ENCODE measurements around the gene AQP12B.

Gene AQP12B

DNA sequence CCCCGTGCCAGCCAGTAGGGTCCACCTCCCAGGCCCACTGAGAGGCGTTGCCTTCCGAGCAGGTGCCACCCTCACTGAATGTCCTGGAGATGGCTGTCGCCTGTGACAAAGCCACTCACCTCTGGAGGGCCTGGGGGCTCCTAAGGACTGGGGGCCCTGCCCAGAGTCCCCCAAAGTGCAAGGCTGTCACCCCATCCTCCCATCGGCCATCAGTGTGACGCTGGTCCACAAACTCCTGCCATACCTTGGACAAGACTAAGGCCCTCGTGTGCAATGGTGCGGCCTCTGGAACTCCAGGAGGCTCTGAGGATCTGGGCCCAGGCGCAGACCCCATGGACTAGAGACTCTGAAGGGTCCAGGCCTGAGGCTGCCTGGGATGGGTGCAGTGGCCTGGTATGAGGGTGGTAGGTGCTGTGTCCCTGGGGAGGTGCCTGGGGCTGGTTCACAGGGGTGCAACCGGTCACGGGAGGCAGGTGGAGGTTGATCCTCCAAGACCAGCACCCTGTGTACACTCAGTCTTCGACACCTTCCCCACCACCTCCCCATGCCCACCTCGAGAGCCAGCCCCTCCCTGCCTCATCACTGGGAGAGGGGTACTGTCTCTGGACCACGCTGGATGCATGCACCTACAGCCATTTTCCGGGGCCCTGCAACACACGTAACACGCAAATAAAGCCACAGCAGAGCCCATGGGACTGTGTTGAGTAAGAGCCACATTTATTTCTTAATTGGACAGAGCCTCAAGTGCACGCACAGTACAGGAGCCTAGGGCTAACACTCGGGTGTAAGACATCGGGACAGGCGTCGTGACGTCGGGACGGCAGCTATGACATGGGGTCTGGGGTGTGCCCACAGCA is 30.6 kb upstream of the AQP12B start:
- H3K4me3 ChIP-seq (ENCODE audit: low read length): no peak overlapping the region
- no peak for TF ChIP-seq ZNF274 (IDR thresholded peaks at IDR 0.05; ENCODE audit: low read depth, low read length)

DNA sequence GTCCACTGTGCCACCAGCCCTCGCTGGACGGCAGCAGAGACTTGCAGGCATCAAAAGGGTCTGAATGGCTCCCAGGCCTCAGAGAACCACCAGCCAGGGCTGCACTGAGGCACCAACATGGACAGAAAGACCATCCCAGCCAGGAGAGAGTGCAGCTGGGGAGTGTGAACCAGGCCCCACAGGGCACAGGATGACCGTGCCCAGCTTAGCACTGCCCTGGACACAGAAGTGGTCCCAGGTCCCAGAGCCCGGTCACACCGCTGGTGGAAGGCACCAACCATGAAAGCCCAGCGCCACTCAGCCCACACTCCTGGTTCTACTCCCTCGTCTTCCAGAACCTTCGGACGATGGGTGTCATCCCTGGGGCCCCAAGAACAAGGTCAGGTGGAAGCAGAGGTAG is 29.4 kb upstream of the AQP12B start:
- TF ChIP-seq ZNF274 (IDR thresholded peaks at IDR 0.05; ENCODE audit: low read depth, low read length): no peak
- H3K4me3 ChIP-seq (ENCODE audit: low read length): no peak overlapping the region

GRCh38 chr2:240711701-240712100 is 29.0 kb upstream of the AQP12B start:
- TF ChIP-seq ZNF274 (IDR thresholded peaks at IDR 0.05; ENCODE audit: low read depth, low read length): no peak
- no peak overlapping the region for H3K4me3 ChIP-seq (ENCODE audit: low read length)

GRCh38 chr2:240711296-240711695 is 28.6 kb upstream of the AQP12B start:
- TF ChIP-seq ZNF274 (IDR thresholded peaks at IDR 0.05; ENCODE audit: low read depth, low read length): no peak
- no peak overlapping the region for H3K4me3 ChIP-seq (ENCODE audit: low read length)

DNA sequence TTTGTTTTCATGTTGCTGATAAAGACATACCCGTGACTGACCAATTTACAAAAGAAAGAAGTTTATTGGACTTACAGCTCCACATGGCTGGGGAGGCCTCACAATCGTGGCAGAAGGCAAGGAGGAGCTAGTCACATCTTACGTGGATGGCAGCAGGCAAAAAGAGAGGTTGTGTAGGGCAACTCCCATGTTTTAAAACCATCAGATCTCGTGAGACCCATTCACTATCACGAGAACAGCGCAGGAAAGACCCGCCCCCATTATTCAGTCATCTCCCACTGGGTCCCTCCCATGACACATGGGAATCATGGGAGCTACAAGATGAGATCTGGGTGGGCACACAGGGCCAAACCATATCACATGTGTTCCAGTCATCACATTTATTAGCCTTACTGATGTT is 25.8 kb upstream of the AQP12B start:
- no peak overlapping the region for H3K4me3 ChIP-seq (ENCODE audit: low read length)
- TF ChIP-seq ZNF274 (IDR thresholded peaks at IDR 0.05; ENCODE audit: low read depth, low read length): no peak

- no peak for TF ChIP-seq ZNF274 (IDR thresholded peaks at IDR 0.05; ENCODE audit: low read depth, low read length)
- no peak overlapping the region for H3K4me3 ChIP-seq (ENCODE audit: low read length)
These were observed 25.1 kb upstream of the AQP12B start for GRCh38 chr2:240707821-240708220.

GRCh38 chr2:240707043-240707756 is 24.5 kb upstream of the AQP12B start:
- no peak for TF ChIP-seq ZNF274 (IDR thresholded peaks at IDR 0.05; ENCODE audit: low read depth, low read length)
- H3K4me3 ChIP-seq (ENCODE audit: low read length): no peak overlapping the region

- TF ChIP-seq ZNF274 (IDR thresholded peaks at IDR 0.05; ENCODE audit: low read depth, low read length): no peak
- no peak overlapping the region for H3K4me3 ChIP-seq (ENCODE audit: low read length)
These were observed 22.6 kb upstream of the AQP12B start for GRCh38 chr2:240705204-240705791.

DNA sequence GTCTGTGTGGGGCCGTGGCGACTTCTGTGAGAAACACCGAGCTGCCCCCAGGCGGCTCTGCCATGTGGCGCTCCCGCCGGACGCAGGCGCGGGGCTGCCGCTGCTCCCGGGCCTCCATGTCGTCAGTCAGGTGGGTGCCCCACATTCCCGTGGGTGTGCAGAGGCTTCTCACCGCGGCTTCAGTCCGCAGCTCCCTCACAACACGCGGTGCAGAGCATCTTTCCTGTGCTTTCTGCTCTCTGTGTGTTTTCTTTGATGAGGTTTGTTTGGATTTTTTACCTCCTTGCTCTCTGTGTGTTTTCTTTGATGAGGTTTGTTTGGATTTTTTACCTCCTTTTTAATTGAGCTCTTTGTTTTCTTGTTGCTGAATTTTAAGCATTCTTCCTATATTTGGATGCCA is 22.0 kb upstream of the AQP12B start:
- no peak overlapping the region for H3K4me3 ChIP-seq (ENCODE audit: low read length)
- no peak for TF ChIP-seq ZNF274 (IDR thresholded peaks at IDR 0.05; ENCODE audit: low read depth, low read length)

GRCh38 chr2:240703417-240704341 is 21.0 kb upstream of the AQP12B start:
- no peak overlapping the region for H3K4me3 ChIP-seq (ENCODE audit: low read length)
- TF ChIP-seq ZNF274 (IDR thresholded peaks at IDR 0.05; ENCODE audit: low read depth, low read length): no peak

DNA sequence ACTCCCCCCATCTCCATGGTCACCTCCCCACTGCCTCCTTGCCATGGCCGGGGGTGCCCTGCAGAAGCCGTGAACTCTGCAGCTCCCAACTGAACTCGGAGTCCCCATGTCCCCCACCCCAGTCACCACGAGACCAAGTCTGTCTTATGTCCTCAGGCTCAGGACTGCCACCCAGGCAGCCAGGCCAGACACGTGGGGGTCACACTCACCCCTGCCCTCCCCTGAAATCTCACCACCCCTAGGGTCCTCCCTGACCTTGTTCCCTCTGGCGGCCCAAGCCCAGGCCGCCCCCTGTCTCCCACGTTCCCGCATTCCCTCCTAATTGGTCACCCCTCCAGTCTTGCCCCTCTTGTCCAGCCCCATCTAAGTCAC is 19.9 kb upstream of the AQP12B start:
- no peak overlapping the region for H3K4me3 ChIP-seq (ENCODE audit: low read length)
- TF ChIP-seq ZNF274 (IDR thresholded peaks at IDR 0.05; ENCODE audit: low read depth, low read length): no peak

DNA sequence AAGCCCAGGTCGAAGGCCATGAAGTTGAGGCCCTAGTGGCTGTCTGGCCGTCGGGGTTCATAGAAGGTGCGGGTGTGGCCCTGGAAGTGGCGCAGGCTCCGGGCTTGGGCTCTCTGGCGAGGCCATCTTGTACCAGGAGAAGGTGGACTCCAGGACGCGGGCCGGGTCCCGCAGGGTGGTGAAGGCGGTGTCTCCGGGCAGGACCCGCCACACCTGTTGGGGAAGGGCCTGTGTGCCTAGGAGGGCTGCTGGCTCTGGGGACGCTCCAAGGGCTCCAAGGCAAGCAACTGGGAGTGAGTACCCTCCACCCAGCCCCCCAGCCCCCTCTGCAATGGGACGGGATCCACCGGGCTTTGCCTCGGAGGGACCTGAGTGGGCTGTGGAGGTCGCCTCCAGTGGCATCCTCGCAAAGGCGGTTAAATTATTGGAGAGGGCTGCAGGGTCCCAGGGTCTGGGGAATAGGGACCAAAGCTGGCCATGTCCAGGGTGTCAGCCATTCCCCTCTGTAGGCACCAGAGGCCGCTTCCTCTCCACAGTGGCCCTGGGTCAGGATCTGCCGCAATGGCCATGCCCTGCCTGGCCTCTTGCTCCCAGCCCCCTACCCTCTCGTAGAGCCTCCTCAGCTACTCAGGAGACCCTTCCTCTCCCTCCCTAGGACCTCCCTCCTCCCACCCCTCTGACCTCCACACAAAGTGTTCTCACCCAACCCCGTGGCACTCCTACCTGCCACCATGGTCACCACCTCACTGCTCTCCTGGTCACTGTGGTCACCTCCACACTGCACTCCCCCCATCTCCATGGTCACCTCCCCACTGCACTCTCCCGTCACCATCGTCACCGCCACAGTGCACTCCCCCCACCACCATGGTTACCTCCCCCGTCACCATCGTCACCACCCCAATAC is 19.3 kb upstream of the AQP12B start:
- H3K4me3 ChIP-seq (ENCODE audit: low read length): no peak overlapping the region
- TF ChIP-seq ZNF274 (IDR thresholded peaks at IDR 0.05; ENCODE audit: low read depth, low read length): no peak

Measured in GM08714 (cell line).